GM18868 (cell line): ENCODE data around the gene AGRP.

ENCODE experiments used
- ATAC-seq: cut with Tn5 transposase; IDR thresholded peaks from one replicate; pipeline ENCODE4 v1.9.1; 2021; ENCODE audit warnings: mild to moderate bottlenecking, moderate library complexity; ENCODE audit not compliant: unreplicated experiment

AGRP gene

GRCh38 chr16:67463691-67464090, 19.7 kb downstream of the AGRP start:
- ATAC-seq = no peak

- ATAC-seq = no peak
Measured at GRCh38 chr16:67463059-67463458, 20.3 kb downstream of the AGRP start.

GRCh38 chr16:67462279-67462655, 21.1 kb downstream of the AGRP start:
- no peak for ATAC-seq

GRCh38 chr16:67461600-67462278, 21.6 kb downstream of the AGRP start:
- no peak for ATAC-seq

GRCh38 chr16:67460961-67461360, 22.4 kb downstream of the AGRP start:
- ATAC-seq = no peak

GRCh38 chr16:67460168-67460567, 23.2 kb downstream of the AGRP start:
- ATAC-seq = no peak

- ATAC-seq = no peak
Measured at GRCh38 chr16:67459861-67460150, 23.5 kb downstream of the AGRP start.

- ATAC-seq = no peak
Measured at GRCh38 chr16:67459066-67459860, 24.1 kb downstream of the AGRP start.

- ATAC-seq = no peak
Measured at GRCh38 chr16:67458121-67458641, 25.2 kb downstream of the AGRP start.

- ATAC-seq = no peak
Measured at GRCh38 chr16:67457611-67458010, 25.7 kb downstream of the AGRP start.

GRCh38 chr16:67456391-67457081, 26.8 kb downstream of the AGRP start:
- no peak for ATAC-seq

- ATAC-seq = no peak
Measured at GRCh38 chr16:67454852-67455251, 28.5 kb downstream of the AGRP start.

GRCh38 chr16:67454104-67454503, 29.2 kb downstream of the AGRP start:
- no peak for ATAC-seq

GRCh38 chr16:67451704-67452435, 31.5 kb downstream of the AGRP start:
- no peak for ATAC-seq

- no peak for ATAC-seq
Measured at GRCh38 chr16:67451061-67451703, 32.2 kb downstream of the AGRP start.

GRCh38 chr16:67449739-67450138, 33.6 kb downstream of the AGRP start:
- no peak for ATAC-seq

- ATAC-seq = no peak
Measured at GRCh38 chr16:67449336-67449735, 34.0 kb downstream of the AGRP start.

GRCh38 chr16:67448580-67448979, 34.8 kb downstream of the AGRP start:
- ATAC-seq = no peak

- no peak for ATAC-seq
Measured at GRCh38 chr16:67447508-67448076, 35.8 kb downstream of the AGRP start.

GRCh38 chr16:67446968-67447507, 36.3 kb downstream of the AGRP start:
- no peak for ATAC-seq
